Memory B cell (primary cell): ENCODE results near the gene GCSAM.

Experiments used
- ATAC-seq: fragments of 150-1000 bp; cut with Tn5 transposase; 2 replicates; pipeline ENCODE4 v1.10.0; 2021; ENCODE audit warnings: low read depth, mild to moderate bottlenecking, moderate library complexity
- DNase-seq, 2 donors: peaks; one replicate each; pipeline ENCODE4 v3.0.0; 2022; ENCODE audit warnings: low spot score in 2 of 2
- H3K27ac Mint-ChIP-seq: one replicate; pipeline ENCODE4 v1.8.0; 2022; ENCODE audit warnings: mild to moderate bottlenecking, moderate library complexity, mixed read lengths
- H3K27me3 Mint-ChIP-seq: one replicate; pipeline ENCODE4 v1.8.0; 2022; ENCODE audit warnings: mixed read lengths
- H3K36me3 Mint-ChIP-seq: one replicate; pipeline ENCODE4 v1.8.0; 2022; ENCODE audit warnings: mild to moderate bottlenecking, mixed read lengths
- H3K4me1 Mint-ChIP-seq: one replicate; pipeline ENCODE4 v1.8.0; 2022; ENCODE audit warnings: mixed read lengths
- H3K4me3 Mint-ChIP-seq: one replicate; pipeline ENCODE4 v1.8.0; 2022; ENCODE audit warnings: mild to moderate bottlenecking, moderate library complexity, mixed read lengths
- H3K9me3 Mint-ChIP-seq: one replicate; pipeline ENCODE4 v1.8.0; 2022; ENCODE audit warnings: mixed read lengths

The GCSAM gene

DNA sequence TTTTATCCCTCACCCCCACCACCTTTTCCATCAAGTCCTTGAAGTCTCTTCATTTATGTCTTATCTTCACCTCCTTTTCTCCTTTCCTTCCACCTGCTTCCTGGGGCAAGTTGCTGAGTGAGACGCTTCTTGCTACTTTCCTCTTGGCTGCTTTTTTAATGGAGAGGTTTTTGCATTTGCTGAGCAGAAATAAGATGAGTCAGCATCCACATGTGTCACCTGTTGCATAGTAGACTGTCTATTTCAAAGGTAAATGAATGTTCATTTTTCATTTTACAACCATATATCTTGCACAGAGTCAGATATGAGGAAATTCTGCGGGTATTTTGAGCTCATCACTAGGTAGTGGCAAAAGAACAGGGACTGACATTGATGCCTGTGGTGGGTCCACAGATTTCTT, 28.3 kb downstream of the GCSAM start:
- Mint-ChIP-seq H3K27ac (no peak overlapping the region), H3K9me3 (no peaks in the 10 kb centered on the region), H3K4me1 (no peaks in the 10 kb centered on the region), H3K36me3 (no peaks in the 10 kb centered on the region), H3K4me3 (no peak overlapping the region), H3K27me3 (peaks cover 6% of the 10 kb centered on the region)
- no peak for ATAC-seq
- no peak for DNase-seq

DNA sequence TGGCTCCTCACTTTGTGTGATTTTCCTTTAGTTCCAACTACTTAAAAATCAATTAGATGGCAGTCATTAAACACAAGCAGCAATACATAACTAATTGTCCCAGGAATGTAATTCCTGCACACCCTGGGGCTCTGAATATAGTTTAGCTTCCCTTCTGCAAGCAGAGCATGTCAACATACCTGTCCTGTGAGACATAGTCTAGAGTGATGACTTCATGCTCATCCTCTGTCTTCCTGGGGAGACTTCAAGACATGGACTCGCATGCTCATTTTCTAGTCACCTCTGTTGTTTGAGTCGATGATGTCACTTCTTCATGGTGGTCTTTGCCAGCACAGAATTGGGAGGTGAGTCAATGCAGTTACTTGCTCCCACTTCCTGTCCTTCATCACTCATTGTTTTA, 31.1 kb downstream of the GCSAM start:
- Mint-ChIP-seq H3K9me3 (no peaks in the 10 kb centered on the region), H3K27ac (no peak overlapping the region), H3K4me1 (no peaks in the 10 kb centered on the region), H3K27me3 (peaks cover 6% of the 10 kb centered on the region), H3K36me3 (no peaks in the 10 kb centered on the region), H3K4me3 (no peak overlapping the region)
- ATAC-seq, result no peak
- no peak for DNase-seq

DNA sequence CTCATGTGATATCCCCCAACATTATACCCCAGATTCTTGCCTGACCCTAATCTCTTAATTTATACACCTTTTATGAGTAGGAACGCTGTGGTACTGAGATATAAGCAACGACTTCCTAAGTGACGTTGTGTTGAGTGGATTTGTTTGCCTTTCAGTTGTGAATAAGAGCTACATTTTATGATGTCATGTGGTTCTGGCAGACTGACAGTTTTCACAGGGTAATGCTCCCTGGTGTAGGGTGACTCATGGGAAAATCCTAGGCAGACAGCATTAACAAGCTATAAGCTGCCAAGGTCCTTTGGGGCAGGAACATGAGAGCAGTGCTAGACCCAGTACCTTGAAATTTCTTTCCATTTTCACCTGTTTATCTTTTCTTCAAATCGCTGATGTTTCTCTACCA, 35.7 kb downstream of the GCSAM start:
- no peaks in the 10 kb centered on the region for H3K27me3 Mint-ChIP-seq

DNA sequence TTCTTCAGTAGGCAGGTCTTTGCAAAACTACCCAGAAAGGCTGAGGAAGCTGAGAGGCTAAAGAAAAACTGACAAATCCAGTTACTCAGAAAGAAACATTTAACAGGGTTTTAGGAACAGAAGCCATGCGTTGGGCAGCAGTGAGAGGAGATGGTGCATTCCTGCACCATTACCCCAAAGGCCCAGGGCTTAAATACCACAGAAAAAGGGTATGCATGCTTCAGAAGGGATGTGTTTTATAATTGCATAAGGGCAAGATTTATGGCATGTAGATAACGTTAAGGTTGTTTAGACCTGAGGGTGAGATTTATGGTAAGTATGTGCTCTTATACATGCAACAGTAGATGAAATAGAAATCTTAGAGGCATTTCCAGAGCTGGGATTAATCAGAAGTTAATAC, 36.9 kb downstream of the GCSAM start:
- peaks cover 12% of the 10 kb centered on the region for H3K4me1 Mint-ChIP-seq
- H3K36me3 Mint-ChIP-seq, result no peaks in the 10 kb centered on the region
- H3K27me3 Mint-ChIP-seq, result no peaks in the 10 kb centered on the region
- ATAC-seq (no peak), DNase-seq (no peak)
- H3K27ac Mint-ChIP-seq, result no peak overlapping the region
- H3K9me3 Mint-ChIP-seq, result no peaks in the 10 kb centered on the region
- no peak overlapping the region for H3K4me3 Mint-ChIP-seq

More for the DNA sequence above, 35.7 kb downstream of the GCSAM start:
- no peak overlapping the region for H3K27ac Mint-ChIP-seq
- ATAC-seq (no peak), DNase-seq (no peak)
- no peaks in the 10 kb centered on the region for H3K36me3 Mint-ChIP-seq
- H3K9me3 Mint-ChIP-seq, result no peaks in the 10 kb centered on the region
- H3K4me1 Mint-ChIP-seq, result peaks cover 9% of the 10 kb centered on the region
- no peak overlapping the region for H3K4me3 Mint-ChIP-seq

DNA sequence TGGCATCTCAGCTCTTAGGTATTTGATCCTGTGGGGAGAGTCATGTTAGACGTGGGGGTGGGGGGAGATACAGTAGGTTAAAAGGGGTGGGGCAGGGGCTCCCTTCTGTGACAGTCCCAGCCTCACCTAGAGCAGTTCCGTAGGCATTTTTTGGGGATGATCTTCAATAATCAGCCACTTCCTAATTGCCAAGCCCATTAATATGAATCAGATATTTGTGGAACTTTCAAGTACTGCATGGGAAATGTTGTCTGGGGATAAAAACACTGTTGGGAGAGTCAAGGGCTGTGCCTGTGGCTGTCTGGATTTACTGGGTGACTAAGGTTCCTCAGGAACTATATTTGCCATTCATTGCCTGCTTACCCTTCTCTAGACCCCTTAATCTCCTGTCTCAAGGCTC, 37.3 kb downstream of the GCSAM start:
- Mint-ChIP-seq H3K36me3 (no peaks in the 10 kb centered on the region), H3K9me3 (no peaks in the 10 kb centered on the region), H3K27me3 (no peaks in the 10 kb centered on the region), H3K4me1 (peaks cover 14% of the 10 kb centered on the region), H3K4me3 (no peak overlapping the region), H3K27ac (no peak overlapping the region)
- DNase-seq (no peak), ATAC-seq (no peak)

DNA sequence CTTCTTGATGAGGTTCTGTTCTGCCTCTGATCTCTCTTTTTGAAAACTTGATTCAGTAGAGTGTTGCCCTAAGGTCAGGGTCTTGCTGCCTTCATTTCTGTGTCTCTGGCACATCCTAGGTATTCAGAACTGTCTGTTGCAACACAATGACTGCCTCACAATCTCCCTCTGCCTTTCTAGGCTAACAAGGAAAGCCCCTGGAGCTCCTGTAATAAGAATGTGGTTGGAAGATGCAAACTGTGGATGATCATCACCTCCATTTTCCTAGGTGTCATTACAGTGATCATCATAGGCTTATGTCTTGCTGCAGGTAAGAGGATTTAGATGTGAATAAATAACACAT, 39.9 kb downstream of the GCSAM start:
- Mint-ChIP-seq H3K4me3 (no peak overlapping the region), H3K4me1 (peaks cover 14% of the 10 kb centered on the region), H3K9me3 (no peaks in the 10 kb centered on the region), H3K27ac (no peak overlapping the region), H3K27me3 (peaks cover 6% of the 10 kb centered on the region), H3K36me3 (no peaks in the 10 kb centered on the region)
- ATAC-seq (no peak), DNase-seq (no peak)

DNA sequence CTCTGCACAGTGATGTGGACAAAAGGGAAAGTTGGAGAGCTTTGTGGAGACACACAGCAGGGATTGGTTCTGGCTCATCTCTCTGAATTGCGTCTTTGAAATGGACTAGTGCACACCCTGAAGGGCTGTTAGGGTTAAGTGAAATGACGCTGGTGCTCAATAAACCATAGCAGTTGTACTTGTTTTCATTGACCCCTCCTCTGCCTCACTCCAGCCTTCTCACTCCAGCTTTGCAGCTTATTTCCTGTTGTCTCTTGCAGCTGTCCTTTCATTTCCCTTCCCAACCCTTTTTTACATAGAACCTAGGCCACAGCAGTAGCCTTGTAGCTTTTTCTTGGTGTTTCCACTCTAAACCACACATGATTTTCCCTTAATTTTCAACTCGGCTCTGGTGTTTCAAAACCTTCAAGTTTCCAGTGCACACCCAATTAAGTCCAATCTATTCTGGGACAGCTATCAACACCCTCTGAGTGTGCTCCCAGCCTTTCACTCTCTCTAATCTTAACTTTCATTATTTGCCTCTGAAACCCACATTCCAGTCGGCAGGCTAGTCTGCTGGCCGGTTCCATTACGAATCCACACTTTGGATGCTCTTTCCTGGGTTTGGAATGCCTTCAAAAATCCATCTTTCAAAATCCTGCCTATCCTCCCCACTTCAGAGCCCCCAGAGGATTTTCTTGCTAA, 40.4 kb downstream of the GCSAM start:
- DNase-seq (no peak), ATAC-seq (peak; percentile 56)
- Mint-ChIP-seq H3K4me3 (no peak overlapping the region), H3K27ac (no peak overlapping the region), H3K36me3 (no peaks in the 10 kb centered on the region), H3K4me1 (peaks cover 14% of the 10 kb centered on the region), H3K9me3 (no peaks in the 10 kb centered on the region), H3K27me3 (peaks cover 8% of the 10 kb centered on the region)

DNA sequence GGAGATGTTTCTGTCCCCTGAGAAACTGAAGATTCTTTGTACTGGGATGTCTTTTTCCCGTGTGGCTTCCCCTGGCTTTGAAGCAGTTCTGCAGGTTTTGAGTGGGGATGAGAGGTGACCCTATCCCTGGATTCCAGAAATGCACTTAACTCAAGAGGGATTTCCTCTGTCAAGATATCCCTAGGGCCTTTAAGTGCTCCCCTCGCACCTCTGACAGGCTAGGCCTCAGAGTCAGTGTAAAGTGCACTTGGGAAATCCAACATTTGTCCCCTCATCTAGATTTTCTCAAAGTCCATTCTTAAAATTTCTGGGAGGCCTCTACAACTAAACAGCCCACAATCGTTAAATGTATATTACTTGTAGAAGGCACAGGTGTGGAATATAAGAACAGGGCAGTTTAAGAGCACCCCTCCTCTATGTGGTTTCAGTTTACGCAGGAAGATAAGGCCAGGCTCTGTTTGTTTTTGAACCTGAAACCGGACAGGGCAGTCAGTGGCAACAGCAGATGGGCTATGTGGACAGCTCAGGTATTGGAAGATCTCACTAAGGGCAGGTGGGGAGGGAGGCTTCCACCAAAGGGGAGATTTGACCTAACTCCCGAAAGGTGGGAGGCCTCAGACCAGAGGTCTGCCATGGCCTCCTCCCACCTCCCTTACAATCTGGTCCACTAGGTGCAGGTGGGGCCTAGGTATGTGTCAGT, 42.0 kb downstream of the GCSAM start:
- no peaks in the 10 kb centered on the region for H3K36me3 Mint-ChIP-seq

DNA sequence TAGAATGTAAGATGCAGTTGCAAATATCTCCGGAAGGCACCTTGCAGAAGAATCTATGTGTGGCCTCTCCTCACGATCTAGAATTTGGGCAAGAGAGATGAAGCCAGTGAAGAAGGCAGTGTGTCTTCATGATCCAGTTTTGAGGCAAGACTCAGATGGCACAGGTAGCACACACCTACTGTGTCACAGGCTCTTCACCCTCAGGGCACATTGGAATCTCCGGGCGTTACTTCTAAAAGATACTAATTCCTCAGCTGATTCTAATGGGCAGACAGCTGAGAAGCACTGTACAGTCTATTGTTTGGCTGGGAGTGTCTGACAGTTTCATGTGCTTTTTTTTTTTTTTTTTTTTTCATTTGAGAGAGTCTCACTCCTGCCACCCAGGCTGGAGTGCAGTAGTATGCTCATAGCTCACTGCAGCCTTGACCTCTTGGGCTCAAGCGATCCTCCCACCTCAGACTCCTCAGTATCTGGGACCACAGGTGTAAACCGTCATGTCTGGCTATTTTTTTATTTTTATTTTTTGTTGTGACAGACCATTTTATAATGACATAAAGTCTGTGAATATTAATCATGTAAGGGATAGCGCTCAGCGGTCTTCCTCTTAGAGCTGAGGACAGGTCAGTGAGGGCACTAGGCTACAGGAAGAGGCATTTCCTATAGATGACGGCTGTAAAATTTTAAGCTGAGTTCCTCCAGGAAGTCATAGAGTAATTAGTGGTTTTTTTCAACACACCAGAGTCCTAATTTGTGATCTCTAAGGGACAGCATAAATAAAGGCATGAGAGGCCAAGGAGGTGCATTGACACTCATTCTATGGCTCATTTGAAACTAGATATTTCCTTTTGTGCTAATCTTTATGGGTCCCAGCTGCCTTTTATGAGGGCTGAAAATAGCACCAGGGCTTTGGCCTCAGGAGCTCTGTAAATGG, 42.8 kb downstream of the GCSAM start:
- H3K27me3 Mint-ChIP-seq, result peaks cover 11% of the 10 kb centered on the region
- no peaks in the 10 kb centered on the region for H3K9me3 Mint-ChIP-seq
- no peak for DNase-seq
- H3K4me3 Mint-ChIP-seq, result no peak overlapping the region
- peaks cover 17% of the 10 kb centered on the region for H3K4me1 Mint-ChIP-seq
- no peak for ATAC-seq
- no peak overlapping the region for H3K27ac Mint-ChIP-seq
- H3K36me3 Mint-ChIP-seq, result no peaks in the 10 kb centered on the region

More for the DNA sequence above, 42.0 kb downstream of the GCSAM start:
- DNase-seq, result no peak
- Mint-ChIP-seq H3K27me3 (peaks cover 10% of the 10 kb centered on the region), H3K27ac (no peak overlapping the region), H3K4me3 (no peak overlapping the region), H3K4me1 (peaks cover 17% of the 10 kb centered on the region), H3K9me3 (no peaks in the 10 kb centered on the region)
- no peak for ATAC-seq

DNA sequence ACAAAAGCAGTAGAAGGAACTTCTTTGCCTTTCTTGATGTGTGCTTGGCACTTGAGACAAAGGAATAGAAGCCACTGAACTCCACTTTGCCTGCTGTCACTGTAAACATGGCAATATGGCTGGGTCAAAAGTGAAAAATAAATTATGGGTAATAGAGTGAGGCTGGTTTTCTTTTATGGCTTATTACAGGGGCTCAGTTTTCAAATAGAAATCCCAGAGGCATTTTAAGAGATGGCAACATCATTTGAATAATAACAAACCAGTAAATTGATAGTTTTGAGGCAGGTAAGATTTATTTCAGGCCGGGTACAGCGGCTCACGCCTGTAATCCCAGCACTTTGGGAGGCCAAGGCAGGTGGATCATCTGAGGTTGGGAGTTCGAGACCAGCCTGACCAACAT, 44.1 kb downstream of the GCSAM start:
- Mint-ChIP-seq H3K27me3 (peaks cover 13% of the 10 kb centered on the region), H3K4me3 (no peak overlapping the region), H3K36me3 (no peaks in the 10 kb centered on the region), H3K27ac (no peak overlapping the region), H3K9me3 (no peaks in the 10 kb centered on the region), H3K4me1 (peaks cover 17% of the 10 kb centered on the region)
- ATAC-seq (no peak), DNase-seq (no peak)

DNA sequence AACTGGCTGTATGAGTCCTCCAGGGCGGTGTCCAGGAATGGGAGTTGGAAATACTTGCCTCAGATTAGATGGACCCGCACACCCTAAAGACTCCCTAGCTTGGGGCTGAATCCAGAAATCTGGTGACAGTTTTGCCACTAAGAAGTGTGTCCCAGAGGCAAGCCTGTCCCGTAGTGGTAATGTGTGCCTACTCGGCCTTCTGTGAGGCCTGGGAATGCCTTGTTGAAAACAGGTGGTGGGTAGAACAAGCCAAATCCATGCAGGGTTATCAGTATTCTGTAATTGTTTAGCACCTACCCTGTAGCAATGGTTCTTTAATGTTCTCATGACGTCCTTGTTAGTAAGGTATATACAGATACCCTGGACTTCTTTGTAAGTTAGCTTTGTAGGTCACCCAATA, 45.3 kb downstream of the GCSAM start:
- Mint-ChIP-seq H3K9me3 (no peaks in the 10 kb centered on the region), H3K4me3 (no peak overlapping the region), H3K27ac (no peak overlapping the region), H3K27me3 (peaks cover 16% of the 10 kb centered on the region), H3K36me3 (no peaks in the 10 kb centered on the region), H3K4me1 (peaks cover 12% of the 10 kb centered on the region)
- DNase-seq (no peak), ATAC-seq (no peak)

DNA sequence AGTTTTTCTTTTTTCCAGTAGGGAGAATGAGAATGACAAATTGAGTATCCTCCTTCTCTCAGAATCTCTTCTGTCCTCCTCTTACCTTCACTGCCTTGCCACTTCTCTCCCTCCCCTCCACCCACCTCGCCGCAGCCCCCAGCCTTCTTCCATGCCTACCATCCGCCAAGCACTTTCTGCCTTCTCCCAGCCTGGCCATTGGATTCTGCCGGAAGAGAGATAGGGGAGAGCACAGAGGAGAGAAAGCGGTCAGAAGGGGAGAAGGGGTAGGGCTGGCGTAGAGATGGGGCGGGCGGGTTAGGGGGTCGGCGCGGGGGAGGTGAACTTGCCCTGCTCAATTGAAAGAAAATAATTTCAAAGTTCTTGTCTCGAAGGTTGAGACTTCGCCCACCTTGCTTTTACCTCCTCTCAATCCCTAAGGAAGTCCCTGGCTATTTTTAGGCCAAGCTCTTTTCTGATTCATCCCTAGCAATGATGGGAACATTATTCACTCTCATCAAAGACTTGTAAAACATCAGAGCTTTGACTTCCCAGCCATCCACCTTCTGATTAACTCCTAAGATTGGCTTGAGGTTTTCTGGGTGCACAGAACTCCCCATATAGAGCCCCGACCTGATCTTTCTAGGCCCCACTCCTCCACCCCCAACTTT, 46.0 kb downstream of the GCSAM start:
- H3K27ac Mint-ChIP-seq, result no peak overlapping the region
- DNase-seq, result no peak
- peak overlapping the region; percentile 88 for H3K4me3 Mint-ChIP-seq
- H3K4me1 Mint-ChIP-seq, result peaks cover 6% of the 10 kb centered on the region
- no peak for ATAC-seq
- H3K9me3 Mint-ChIP-seq, result no peaks in the 10 kb centered on the region
- no peaks in the 10 kb centered on the region for H3K36me3 Mint-ChIP-seq
- peaks cover 16% of the 10 kb centered on the region for H3K27me3 Mint-ChIP-seq

DNA sequence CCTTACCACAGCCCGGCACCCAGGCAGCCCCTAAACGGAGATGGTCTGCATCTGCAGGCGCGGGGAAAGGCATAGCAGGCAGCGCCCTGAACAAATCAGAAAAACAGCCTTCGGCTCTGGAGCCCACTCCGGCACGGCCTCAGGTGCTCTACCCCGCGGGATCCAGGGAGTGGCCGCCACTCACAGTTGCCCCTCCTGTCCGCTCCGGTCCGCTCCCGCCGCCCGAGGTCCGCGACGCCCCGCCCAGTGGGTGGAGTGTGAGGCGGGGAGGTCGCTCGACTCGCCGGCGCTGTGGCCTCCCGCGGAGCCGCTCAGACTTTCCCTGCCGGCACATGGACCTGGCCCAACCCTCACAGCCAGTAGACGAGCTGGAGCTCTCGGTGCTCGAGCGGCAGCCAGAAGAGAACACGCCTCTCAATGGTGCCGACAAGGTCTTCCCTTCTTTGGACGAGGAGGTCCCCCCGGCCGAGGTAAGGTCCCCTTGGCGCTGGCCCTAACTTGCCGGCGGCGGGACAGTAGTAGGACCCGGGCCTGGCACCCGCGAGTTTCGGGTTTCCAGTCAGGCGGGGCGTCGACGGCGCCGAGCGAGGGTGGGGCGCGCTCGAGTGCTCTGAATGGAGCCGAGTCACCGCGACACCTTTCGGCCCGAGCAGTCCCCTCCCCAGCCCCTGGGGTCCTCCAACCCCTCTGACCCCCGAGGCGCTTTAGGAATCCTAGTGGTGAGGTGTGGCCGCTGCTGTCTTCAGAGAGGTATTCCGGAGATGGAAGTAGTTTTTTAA, 46.8 kb downstream of the GCSAM start, which contains the start of gene C3orf52:
Gene C3orf52, plus strand, starts transcription at position 314 of the 779 bp plus-strand sequence. Its CDS starts 19 bp downstream, at position 333.
- Mint-ChIP-seq H3K4me3 (peak within 1 kb of the TSS; percentile 88), H3K9me3 (no peaks in the 10 kb centered on the region), H3K27me3 (peaks cover 16% of the 10 kb centered on the region), H3K27ac (no peak within 1 kb of the TSS), H3K4me1 (peaks cover 6% of the 10 kb centered on the region), H3K36me3 (no peaks in the 10 kb centered on the region)
- ATAC-seq (peak; percentile 76), DNase-seq (peak; percentile 16 to 46)
